ENCODE data around the gene TNFRSF21. TPM values are rescaled to one million over a fixed set of nuclear protein-coding genes. Genes with fewer than 3 reads are reported as not detected.

TNFRSF21 gene
- total RNA-seq, 1 experiment from 2014 or later, result 106 TPM

DNA sequence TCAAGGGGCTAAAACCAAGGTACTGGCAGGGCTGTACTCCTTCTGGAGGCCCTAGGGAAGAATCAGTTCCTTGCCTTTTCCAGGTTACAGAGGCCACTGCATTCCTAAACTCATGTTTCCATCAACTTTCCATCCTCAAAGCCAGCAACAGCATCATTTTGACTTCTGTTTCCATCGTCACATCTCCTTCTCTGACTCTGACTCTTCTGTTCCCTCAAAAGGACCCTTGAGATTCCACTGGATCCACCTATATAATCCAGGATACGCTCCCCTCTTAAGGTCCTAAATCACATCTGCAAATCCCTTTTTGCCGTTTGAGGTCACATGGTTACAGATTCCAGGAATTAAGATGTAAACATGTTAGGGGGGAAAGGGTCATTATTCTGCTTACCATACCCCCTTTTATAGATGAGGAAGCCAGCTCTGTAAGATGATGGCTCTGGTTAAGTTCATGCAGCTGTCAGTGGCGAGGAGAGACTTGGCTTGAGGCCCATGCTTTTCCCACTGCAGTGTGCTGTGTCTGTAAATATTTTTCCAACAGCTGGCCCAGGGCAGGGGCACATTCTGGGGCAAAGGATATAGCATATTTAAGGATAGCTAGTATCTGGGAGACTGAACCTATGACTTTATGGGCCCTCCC lies 114.6 kb downstream of the TNFRSF21 start:
- intact Hi-C loops (cut with micrococcal nuclease), result no loop called here
- no peaks in the 10 kb centered on the region for H3K27me3 ChIP-seq (ENCODE audit: low read length)
- H3K36me3 ChIP-seq (ENCODE audit: low read depth, low read length), result no peaks in the 10 kb centered on the region
- H3K9ac ChIP-seq (ENCODE audit: low read length), result no peak overlapping the region
- ATAC-seq (no peak), DNase-seq (no peak)
- H3K9me3 ChIP-seq (ENCODE audit: low read length), result no peaks in the 10 kb centered on the region
- H4K20me1 ChIP-seq (ENCODE audit: low read length), result no peaks in the 10 kb centered on the region
- TF ChIP-seq EZH2 (IDR thresholded peaks at IDR 0.05; ENCODE audit: low read length, unreplicated experiment) (no peak), EZH2phosphoT487 (IDR thresholded peaks at IDR 0.05; ENCODE audit: borderline replicate concordance, low read length) (no peak)
- TF ChIP-seq, protein P1, sequence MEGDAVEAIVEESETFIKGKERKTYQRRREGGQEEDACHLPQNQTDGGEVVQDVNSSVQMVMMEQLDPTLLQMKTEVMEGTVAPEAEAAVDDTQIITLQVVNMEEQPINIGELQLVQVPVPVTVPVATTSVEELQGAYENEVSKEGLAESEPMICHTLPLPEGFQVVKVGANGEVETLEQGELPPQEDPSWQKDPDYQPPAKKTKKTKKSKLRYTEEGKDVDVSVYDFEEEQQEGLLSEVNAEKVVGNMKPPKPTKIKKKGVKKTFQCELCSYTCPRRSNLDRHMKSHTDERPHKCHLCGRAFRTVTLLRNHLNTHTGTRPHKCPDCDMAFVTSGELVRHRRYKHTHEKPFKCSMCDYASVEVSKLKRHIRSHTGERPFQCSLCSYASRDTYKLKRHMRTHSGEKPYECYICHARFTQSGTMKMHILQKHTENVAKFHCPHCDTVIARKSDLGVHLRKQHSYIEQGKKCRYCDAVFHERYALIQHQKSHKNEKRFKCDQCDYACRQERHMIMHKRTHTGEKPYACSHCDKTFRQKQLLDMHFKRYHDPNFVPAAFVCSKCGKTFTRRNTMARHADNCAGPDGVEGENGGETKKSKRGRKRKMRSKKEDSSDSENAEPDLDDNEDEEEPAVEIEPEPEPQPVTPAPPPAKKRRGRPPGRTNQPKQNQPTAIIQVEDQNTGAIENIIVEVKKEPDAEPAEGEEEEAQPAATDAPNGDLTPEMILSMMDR (conservative IDR thresholded peaks at IDR 0.05; ENCODE audit: low read depth, low read length), result no peak
- CTCF ChIA-PET, result no interaction called here
- H3K9me2 ChIP-seq (replicated peaks; ENCODE audit: low read length), result no peaks in the 10 kb centered on the region
- no peaks in the 10 kb centered on the region for H3F3A ChIP-seq (ENCODE audit: low read length, unreplicated experiment)
- BruUV-seq (replicated peaks), result no TSS peak
- no peak overlapping the region for H3K27ac ChIP-seq (ENCODE audit: low read length)
- no peaks in the 10 kb centered on the region for H3K79me2 ChIP-seq (ENCODE audit: low read length)
- no peak overlapping the region for H3K4me3 ChIP-seq (ENCODE audit: low read length)
- H2AFZ ChIP-seq (ENCODE audit: low read length), result no peak overlapping the region
- POLR2A ChIA-PET (ENCODE audit: unreplicated experiment), result no interaction called here
- no peaks in the 10 kb centered on the region for H3K4me1 ChIP-seq (ENCODE audit: insufficient read depth, low read length)
- H3K4me2 ChIP-seq (ENCODE audit: low read length), result no peak overlapping the region

- no TSS peak for BruUV-seq (replicated peaks)
- H4K20me1 ChIP-seq (ENCODE audit: low read length), result no peaks in the 10 kb centered on the region
- intact Hi-C loops (cut with micrococcal nuclease), result loop anchor here (1.0 to 10.0 kb wide), 5 partner anchors 14 to 119 kb away; no protein-coding TSS in a partner anchor
- ChIA-PET POLR2A (ENCODE audit: unreplicated experiment) (no interaction called here), CTCF (interaction anchor here (0.9 kb wide), 1 partner anchor 21 kb away, joined by 3 read pairs; no protein-coding TSS in a partner anchor)
- peaks cover 33% of the 10 kb centered on the region for H3K4me1 ChIP-seq (ENCODE audit: insufficient read depth, low read length)
- no peak for TF ChIP-seq EZH2 (IDR thresholded peaks at IDR 0.05; ENCODE audit: low read length, unreplicated experiment)
- TF ChIP-seq, protein P1 (conservative IDR thresholded peaks at IDR 0.05; ENCODE audit: low read depth, low read length), result no peak
- ATAC-seq (peak; percentile 91), DNase-seq (peak; percentile 97)
- H3K79me2 ChIP-seq (ENCODE audit: low read length), result no peaks in the 10 kb centered on the region
- 0 out of 2 replicates have a peak overlapping the region, but pooled peaks have one; percentile 25 for H3K4me3 ChIP-seq (ENCODE audit: low read length)
- H3K9me3 ChIP-seq (ENCODE audit: low read length), result no peaks in the 10 kb centered on the region
- no peaks in the 10 kb centered on the region for H3K27me3 ChIP-seq (ENCODE audit: low read length)
- H3K36me3 ChIP-seq (ENCODE audit: low read depth, low read length), result no peaks in the 10 kb centered on the region
- H3K4me2 ChIP-seq (ENCODE audit: low read length), result peak overlapping the region; percentile 72
- H3K9me2 ChIP-seq (replicated peaks; ENCODE audit: low read length), result no peaks in the 10 kb centered on the region
- H2AFZ ChIP-seq (ENCODE audit: low read length), result no peak overlapping the region
- peak overlapping the region; percentile 39 for H3K9ac ChIP-seq (ENCODE audit: low read length)
- H3K27ac ChIP-seq (ENCODE audit: low read length), result peak overlapping the region; percentile 82
- H3F3A ChIP-seq (ENCODE audit: low read length, unreplicated experiment), result no peaks in the 10 kb centered on the region
Observed at GRCh38 chr6:47188588-47189021, 121.1 kb downstream of the TNFRSF21 start.
